ENCODE results near the gene TRAF4. TPM values are rescaled to one million over a fixed set of nuclear protein-coding genes. Genes with fewer than 3 reads are reported as not detected.

TRAF4 gene
- total and polyA plus RNA-seq, 10 of the 15 experiments (the other 5 are each of a cell fraction or from before 2014, with no cell fraction given) = 3.7 to 197 (median 66.4) TPM

DNA sequence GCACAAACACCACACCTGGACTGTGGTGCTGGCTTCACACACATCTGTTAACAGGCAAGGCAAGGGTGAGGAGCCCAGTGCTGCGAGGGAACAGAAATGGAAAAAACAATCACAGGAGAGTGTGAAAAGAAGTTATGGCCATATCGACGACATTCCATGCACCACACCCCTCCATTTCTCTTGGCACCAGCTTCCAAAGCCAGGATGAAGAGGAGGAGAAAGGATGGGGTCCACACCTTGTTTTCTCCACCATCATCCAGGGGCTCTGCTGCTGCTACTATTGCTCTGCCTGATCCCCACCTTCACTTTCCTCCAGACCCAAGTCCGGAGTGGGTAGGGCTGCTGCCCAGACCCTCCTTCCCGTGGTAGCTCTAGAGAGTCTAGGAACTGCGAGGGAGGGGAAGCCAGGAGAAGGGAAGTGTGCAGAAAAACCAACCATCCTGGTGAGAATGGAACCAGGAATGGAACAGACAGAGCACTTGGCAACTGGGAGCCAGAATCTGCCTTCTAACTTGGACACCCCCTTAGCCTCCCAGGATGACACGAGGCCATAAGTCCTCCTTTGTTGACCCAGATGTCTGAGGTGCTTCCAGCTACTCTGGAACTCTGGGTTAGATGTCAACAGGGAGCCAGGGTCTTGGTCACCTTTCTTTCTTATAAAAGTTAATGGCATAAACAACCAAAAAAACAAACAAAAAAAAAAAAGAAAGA, 31.0 kb upstream of the TRAF4 start:
- ChIA-PET CTCF (interaction anchor here (0.5 to 3.1 kb wide), 9 partner anchors 14 to 252 kb away, joined by 3 to 18 read pairs (median 5); partner anchors contain the start of gene TLCD1), RAD21 (ENCODE audit: unreplicated experiment) (interaction anchor here (0.8 to 3.4 kb wide), 3 partner anchors 12 to 68 kb away, joined by 3 to 20 read pairs (median 5); partner anchors contain the start of genes BLTP2 and TLCD1), POLR2A (interaction anchor here (0.7 to 3.5 kb wide), 9 partner anchors 7 to 180 kb away, joined by 3 to 29 read pairs (median 10); partner anchors contain the start of genes ALDOC, BLTP2, RPL23A and SDF2), SMC1A (ENCODE audit: uncharacterized antibody, unreplicated experiment) (interaction anchor here (1.2 to 2.6 kb wide), 7 partner anchors 7 to 69 kb away, joined by 3 to 13 read pairs (median 4); partner anchors contain the start of genes NEK8, RPL23A, SDF2 and SUPT6H)
- no peak overlapping the region for H3K9ac ChIP-seq (ENCODE audit: control insufficient read depth, insufficient read depth, low read length)
- intact Hi-C loops (cut with micrococcal nuclease; ENCODE audit: unreplicated experiment) (loop anchor here (10.0 kb wide), 1 partner anchor 158 kb away; the partner anchor contains the start of gene UNC119), in situ Hi-C loops (cut with MboI) (no loop called here)
- ATAC-seq (no peak), FAIRE-seq (no peak), DNase-seq (ENCODE audit: low read depth, low spot score) (no peak)
- no TSS peak for BruUV-seq (replicated peaks)
- no peaks in the 10 kb centered on the region for H3K79me2 ChIP-seq (ENCODE audit: control insufficient read depth, insufficient read depth, low read length)
- H2AFZ ChIP-seq (ENCODE audit: control insufficient read depth, low read depth, low read length) = peak overlapping the region; percentile 57
- no peaks in the 10 kb centered on the region for H3K27me3 ChIP-seq (replicated peaks in 1 of 2; ENCODE audit: control insufficient read depth in 2 of 2, insufficient read depth in 2 of 2, low read length in 1 of 2)
- H3K4me3 ChIP-seq = no peak overlapping the region
- 81% methylated on average over 7 of the region's 7 CpGs for WGBS (ENCODE audit: insufficient coverage, insufficient replicate concordance, low lambda C conversion rate, missing lambda C conversion rate)
- no peak overlapping the region for H3K4me2 ChIP-seq (ENCODE audit: control insufficient read depth, insufficient read depth)
- no peaks in the 10 kb centered on the region for H4K20me1 ChIP-seq (ENCODE audit: control insufficient read depth, insufficient read depth)
- no peak overlapping the region for H3K27ac ChIP-seq (ENCODE audit: control insufficient read depth, insufficient read depth)
- TF ChIP-seq SMC3 (IDR thresholded peaks at IDR 0.05; ENCODE audit: borderline replicate concordance, low read length) (no peak), SPI1 (IDR thresholded peaks at IDR 0.05; ENCODE audit: borderline replicate concordance, insufficient read depth, low read depth, low read length) (no peak), ZBTB4 (CRISPR knock-in tag; IDR thresholded peaks at IDR 0.05) (no peak), GABPA (IDR thresholded peaks at IDR 0.05; ENCODE audit: low read depth) (no peak), STAT1 (conservative IDR thresholded peaks at IDR 0.05) (no peak), NR2C2 (IDR thresholded peaks at IDR 0.05; ENCODE audit: borderline replicate concordance, control insufficient read depth, insufficient read length, low read depth) (no peak), MEF2A (IDR thresholded peaks at IDR 0.05; ENCODE audit: insufficient read depth, low read depth, low read length) (no peak), CREM (IDR thresholded peaks at IDR 0.05; ENCODE audit: low read depth) (no peak), BHLHE40 (IDR thresholded peaks at IDR 0.05; ENCODE audit: borderline replicate concordance in 1 of 2, low read depth in 2 of 2, low read length in 1 of 2) (no peak), CBX3 (IDR thresholded peaks at IDR 0.05; ENCODE audit: borderline replicate concordance, low read depth) (no peak), SREBF1 (IDR thresholded peaks at IDR 0.05; ENCODE audit: low read length) (no peak), EZH2 (IDR thresholded peaks at IDR 0.05; ENCODE audit: borderline replicate concordance, control insufficient read depth, low read depth, low read length) (no peak), BRCA1 (IDR thresholded peaks at IDR 0.05; ENCODE audit: low read depth, low read length) (no peak), CBX5 (IDR thresholded peaks at IDR 0.05; ENCODE audit: low read depth) (no peak)
- TF ChIP-seq, protein P1, sequence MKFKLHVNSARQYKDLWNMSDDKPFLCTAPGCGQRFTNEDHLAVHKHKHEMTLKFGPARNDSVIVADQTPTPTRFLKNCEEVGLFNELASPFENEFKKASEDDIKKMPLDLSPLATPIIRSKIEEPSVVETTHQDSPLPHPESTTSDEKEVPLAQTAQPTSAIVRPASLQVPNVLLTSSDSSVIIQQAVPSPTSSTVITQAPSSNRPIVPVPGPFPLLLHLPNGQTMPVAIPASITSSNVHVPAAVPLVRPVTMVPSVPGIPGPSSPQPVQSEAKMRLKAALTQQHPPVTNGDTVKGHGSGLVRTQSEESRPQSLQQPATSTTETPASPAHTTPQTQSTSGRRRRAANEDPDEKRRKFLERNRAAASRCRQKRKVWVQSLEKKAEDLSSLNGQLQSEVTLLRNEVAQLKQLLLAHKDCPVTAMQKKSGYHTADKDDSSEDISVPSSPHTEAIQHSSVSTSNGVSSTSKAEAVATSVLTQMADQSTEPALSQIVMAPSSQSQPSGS (IDR thresholded peaks at IDR 0.05; ENCODE audit: low read length) = no peak
- H3K9me3 ChIP-seq (replicated peaks; ENCODE audit: control insufficient read depth, insufficient read depth, low read length) = no peaks in the 10 kb centered on the region
- no peaks in the 10 kb centered on the region; a peak in 1 of 4 replicates for H3K36me3 ChIP-seq (ENCODE audit: control insufficient read depth in 2 of 2, insufficient read depth in 2 of 2, low read length in 1 of 2)
- peaks cover 9% of the 10 kb centered on the region for H3K4me1 ChIP-seq (ENCODE audit: control insufficient read depth, insufficient read depth, low read length)
